GM23338 (cell line): ENCODE data around the gene EPHB2. TPM values are rescaled to one million over a fixed set of nuclear protein-coding genes. Genes with fewer than 3 reads are reported as not detected.

Source experiments
- ATAC-seq: fragments of 200-7000 bp; cut with Tn5 transposase; 3 replicates; pipeline ENCODE4 v1.9.1; 2020
- DNase-seq: peaks from one replicate; pipeline ENCODE4 v3.0.0-alpha.2; 2015; ENCODE audit warnings: low spot score
- H2AFZ ChIP-seq: fragments of 200-600 bp; sonication (generic); 2 replicates; pipeline ENCODE4 v1.8.0; 2016; ENCODE audit warnings: antibody characterized with exemption, mild to moderate bottlenecking, moderate library complexity
- H3F3A ChIP-seq: fragments of 200-600 bp; sonication (generic); replicated peaks from 2 replicates; pipeline ENCODE4 v1.8.0; 2017; ENCODE audit warnings: antibody characterized with exemption, mixed run types, low read depth
- H3K27ac ChIP-seq: fragments of 200-600 bp; sonication (generic); 2 replicates; pipeline ENCODE4 v1.6.1; 2016; ENCODE audit warnings: low read depth
- H3K27me3 ChIP-seq: fragments of 200-600 bp; sonication (generic); 2 replicates; pipeline ENCODE4 v1.8.0; 2016; ENCODE audit warnings: mild to moderate bottlenecking, mixed run types, moderate library complexity; ENCODE audit not compliant: insufficient read depth
- H3K36me3 ChIP-seq: fragments of 200-600 bp; sonication (generic); 2 replicates; pipeline ENCODE4 v1.8.0; 2016; ENCODE audit warnings: mild to moderate bottlenecking; ENCODE audit not compliant: insufficient read depth
- H3K4me1 ChIP-seq: fragments of 200-600 bp; sonication (generic); 2 replicates; pipeline ENCODE4 v1.8.0; 2016; ENCODE audit warnings: mild to moderate bottlenecking, moderate library complexity; ENCODE audit not compliant: insufficient read depth
- H3K4me2 ChIP-seq: fragments of 200-600 bp; sonication (generic); 2 replicates; pipeline ENCODE4 v1.7.1; 2017; ENCODE audit warnings: mixed run types
- H3K4me3 ChIP-seq: fragments of 200-600 bp; sonication (generic); 2 replicates; pipeline ENCODE4 v1.6.1; 2016; ENCODE audit warnings: mixed run types
- H3K79me2 ChIP-seq: fragments of 200-600 bp; sonication (generic); replicated peaks from 2 replicates; pipeline ENCODE4 v1.8.0; 2017; ENCODE audit warnings: mild to moderate bottlenecking; ENCODE audit not compliant: insufficient read depth
- H3K9me2 ChIP-seq: fragments of 200-600 bp; sonication (generic); 2 replicates; pipeline ENCODE4 v1.8.0; 2017; ENCODE audit not compliant: insufficient read depth
- H4K20me1 ChIP-seq: fragments of 200-600 bp; sonication (generic); replicated peaks from 2 replicates; pipeline ENCODE4 v1.8.0; 2017; ENCODE audit warnings: mild to moderate bottlenecking; ENCODE audit not compliant: insufficient read depth
- H3K27ac Mint-ChIP-seq: 2 replicates; pipeline ENCODE4 v1.8.0; 2020; ENCODE audit warnings: inconsistent platforms, mild to moderate bottlenecking, moderate library complexity, mixed read lengths
- H3K27me3 Mint-ChIP-seq: 3 replicates; pipeline ENCODE4 v1.8.0; 2022; ENCODE audit warnings: low read depth, mild to moderate bottlenecking, moderate library complexity, mixed read lengths, inconsistent platforms; ENCODE audit not compliant: insufficient read depth, poor library complexity
- H3K36me3 Mint-ChIP-seq: 3 replicates; pipeline ENCODE4 v1.8.0; 2021; ENCODE audit warnings: low read depth, mild to moderate bottlenecking, inconsistent platforms, moderate library complexity, mixed read lengths
- H3K4me1 Mint-ChIP-seq: 3 replicates; pipeline ENCODE4 v1.8.0; 2020; ENCODE audit warnings: mild to moderate bottlenecking, inconsistent platforms, mixed read lengths
- H3K4me3 Mint-ChIP-seq: 3 replicates; pipeline ENCODE4 v1.8.0; 2021; ENCODE audit warnings: moderate library complexity, mild to moderate bottlenecking, inconsistent platforms, mixed read lengths
- H3K9me3 Mint-ChIP-seq: 3 replicates; pipeline ENCODE4 v1.8.0; 2020; ENCODE audit warnings: moderate library complexity, mild to moderate bottlenecking, inconsistent platforms, mixed read lengths
- CREB1 ChIP-seq: fragments of 250-450 bp; sonication (Bioruptor Pico); IDR thresholded peaks from 2 replicates; pipeline ENCODE4 v1.5.0; 2020; ENCODE audit warnings: low read depth, mild to moderate bottlenecking, moderate library complexity
- CTCF ChIP-seq, 2 experiments: fragments of 200-600 bp in 1 of 2; sonication (generic) in 1 of 2; conservative IDR thresholded peaks; 2 replicates each; pipeline versions ENCODE4 v1.5.1 to v1.6.1; 2016 to 2017; ENCODE audit warnings: antibody characterized with exemption in 2 of 2, low read depth in 2 of 2, mild to moderate bottlenecking in 2 of 2, moderate library complexity in 1 of 2
- ETS1 ChIP-seq: IDR thresholded peaks from 2 replicates; pipeline ENCODE4 v1.6.1; 2016; ENCODE audit warnings: antibody characterized with exemption
- EZH2 ChIP-seq: fragments of 200-600 bp; sonication (generic); IDR thresholded peaks from one replicate; pipeline ENCODE4 v1.8.0; 2017; ENCODE audit warnings: antibody characterized with exemption, mild to moderate bottlenecking, low read depth; ENCODE audit not compliant: unreplicated experiment
- EZH2phosphoT487 ChIP-seq: fragments of 200-600 bp; sonication (generic); IDR thresholded peaks from one replicate; pipeline ENCODE4 v1.8.1; 2018; ENCODE audit warnings: antibody characterized with exemption; ENCODE audit not compliant: unreplicated experiment
- JUNB ChIP-seq: IDR thresholded peaks from one replicate; pipeline ENCODE4 v1.6.1; 2016; ENCODE audit warnings: antibody characterized with exemption; ENCODE audit not compliant: unreplicated experiment
- NANOG ChIP-seq: IDR thresholded peaks from 2 replicates; pipeline ENCODE4 v1.6.1; 2016; ENCODE audit warnings: antibody characterized with exemption, borderline replicate concordance
- POLR2AphosphoS5 ChIP-seq: IDR thresholded peaks from 2 replicates; pipeline ENCODE4 v1.6.1; 2016; ENCODE audit warnings: antibody characterized with exemption, low read depth
- REST ChIP-seq: IDR thresholded peaks from one replicate; pipeline ENCODE4 v1.6.1; 2018; ENCODE audit warnings: antibody characterized with exemption; ENCODE audit not compliant: unreplicated experiment
- STAT1 ChIP-seq: IDR thresholded peaks from one replicate; pipeline ENCODE4 v1.6.1; 2016; ENCODE audit warnings: antibody characterized with exemption; ENCODE audit not compliant: unreplicated experiment
- ZNF114 ChIP-seq: fragments of 250-450 bp; sonication (Bioruptor Pico); IDR thresholded peaks from 2 replicates; pipeline ENCODE4 v1.5.0; 2020; ENCODE audit warnings: mild to moderate bottlenecking, moderate library complexity
- ZNF331 ChIP-seq: fragments of 250-450 bp; sonication (Bioruptor Pico); IDR thresholded peaks from 2 replicates; pipeline ENCODE4 v1.5.0; 2020; ENCODE audit warnings: low read depth, mild to moderate bottlenecking, moderate library complexity
- ZNF462 ChIP-seq: fragments of 250-450 bp; sonication (Bioruptor Pico); IDR thresholded peaks from 2 replicates; pipeline ENCODE4 v1.5.0; 2020; ENCODE audit warnings: mild to moderate bottlenecking, moderate library complexity
- polyA plus RNA-seq: library from polyadenylated mRNA; unstranded; fragments of >200 nt; fragmentation: Nextera tagmentation; extraction: Ambion mirVana; gene quantifications from 2 replicates; pipeline ENCODE4 v1.2.1, GENCODE V29; 2016
- total RNA-seq: library from RNA; depleted of rRNA; stranded (reverse); fragments of >200 nt; shearing (Covaris generic); gene quantifications from 2 replicates; pipeline ENCODE4 v1.2.3, GENCODE V29; 2014

EPHB2 gene
- total and polyA plus RNA-seq, 2 experiments from 2014 or later, result 4.1 to 20.1 TPM

- Mint-ChIP-seq H3K4me1 (peaks cover 6% of the 10 kb centered on the region), H3K27me3 (peaks cover 7% of the 10 kb centered on the region), H3K36me3 (no peaks in the 10 kb centered on the region), H3K27ac (no peak overlapping the region), H3K4me3 (no peak overlapping the region), H3K9me3 (no peaks in the 10 kb centered on the region)
- Histone ChIP-seq H3K27me3 (no peaks in the 10 kb centered on the region), H3K27ac (no peak overlapping the region), H3K4me2 (no peak overlapping the region), H3K36me3 (no peaks in the 10 kb centered on the region), H3K4me1 (no peaks in the 10 kb centered on the region), H3K4me3 (no peak overlapping the region), H3K9me2 (no peaks in the 10 kb centered on the region), H3K79me2 (no peaks in the 10 kb centered on the region), H2AFZ (no peak overlapping the region), H3F3A (no peaks in the 10 kb centered on the region), H4K20me1 (no peaks in the 10 kb centered on the region)
- DNase-seq (no peak), ATAC-seq (no peak)
- TF ChIP-seq ZNF331 (CRISPR knock-in tag), result no peak
- no peak for TF ChIP-seq STAT1
- no peak for TF ChIP-seq JUNB
- TF ChIP-seq ZNF114 (CRISPR knock-in tag), result no peak
- TF ChIP-seq CREB1, result no peak
- TF ChIP-seq EZH2, result no peak
- TF ChIP-seq POLR2AphosphoS5, result no peak
- TF ChIP-seq ZNF462 (CRISPR knock-in tag), result no peak
- TF ChIP-seq ETS1, result no peak
- no peak for TF ChIP-seq NANOG
- TF ChIP-seq CTCF (conservative IDR thresholded peaks at IDR 0.05; ENCODE audit: low read depth in 2 of 2), result no peak
- TF ChIP-seq EZH2phosphoT487, result no peak
- TF ChIP-seq REST, result no peak
Observed at GRCh38 chr1:22775478-22775877, 64.8 kb downstream of the EPHB2 start.
